Activated CD4-positive, alpha-beta T cell treated with anti-CD3 and anti-CD28 coated beads, Interleukin-10, Interleukin-2, amounts not matched to agents 100 ng/mL and 50 ng/mL, durations not matched to agents 16 hours and 8 hours (primary cell): ENCODE data around the gene ZNF35.
"Not testable (repeated sequence)": the region's sequence is repeated elsewhere in the genome, so short reads cannot be mapped to it uniquely, and the experiment has no call there.

ENCODE experiments used
- DNase-seq: peaks from one replicate; pipeline ENCODE4 v3.0.0-alpha.2; 2020

Gene ZNF35

DNA sequence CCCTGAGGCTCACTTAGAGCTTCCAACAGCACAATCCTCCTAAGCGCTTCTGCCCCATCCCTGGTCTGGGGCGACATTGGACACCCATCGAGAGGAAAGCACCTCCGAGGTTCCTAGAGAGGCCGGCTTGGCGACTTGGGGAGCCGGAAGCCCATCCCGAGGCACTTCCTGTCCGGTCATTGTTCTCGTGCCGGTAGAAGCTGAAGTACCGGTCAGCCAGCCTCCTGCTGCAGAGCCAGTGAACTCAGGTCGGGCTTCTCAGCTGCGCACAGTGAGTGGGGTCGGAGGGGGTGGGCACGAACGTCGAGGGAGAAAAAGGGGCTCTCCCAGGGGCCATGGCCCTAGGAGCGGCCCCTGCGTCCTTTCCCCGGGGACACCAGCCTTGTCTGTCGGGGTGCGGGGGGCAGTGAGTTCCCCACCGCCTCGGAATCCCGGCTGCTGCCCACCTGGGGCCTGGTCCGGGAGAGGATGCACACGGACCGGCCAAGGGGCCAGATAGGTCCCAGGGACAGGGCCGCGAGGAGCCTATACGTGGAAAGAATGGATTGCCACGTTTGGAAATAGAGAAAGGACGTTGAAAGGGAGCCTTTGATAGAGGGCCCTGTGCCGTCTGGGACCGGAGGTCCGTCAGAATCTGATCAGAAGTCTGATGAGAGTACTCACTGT, at the start of gene ZNF35:
Gene ZNF35, plus strand, starts transcription at position 169 of the 666 bp plus-strand sequence. CDS start 2,336 bp downstream, outside the sequence.
- DNase-seq, result peak; percentile 52

DNA sequence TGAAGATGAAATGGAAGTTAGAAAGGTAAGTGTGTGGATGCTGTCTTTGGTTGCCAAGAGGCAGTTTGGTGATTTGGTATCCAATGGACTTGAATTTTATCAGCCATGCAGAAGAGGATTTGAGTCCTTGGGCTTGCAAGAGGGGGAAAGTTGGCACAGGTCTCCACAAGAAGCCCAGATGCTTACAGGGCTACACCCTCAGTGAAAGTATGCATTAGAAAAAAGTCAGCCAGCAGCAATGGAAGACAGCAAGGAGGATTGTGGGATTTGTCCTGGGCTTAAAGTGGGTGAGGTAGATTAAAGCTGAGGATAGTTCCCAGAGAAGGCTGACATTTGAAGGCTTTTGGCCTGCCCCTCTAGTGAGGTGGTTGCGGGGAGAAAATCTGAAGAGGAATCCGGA, 46.8 kb upstream of the ZNF35 start:
- no peak for DNase-seq

DNA sequence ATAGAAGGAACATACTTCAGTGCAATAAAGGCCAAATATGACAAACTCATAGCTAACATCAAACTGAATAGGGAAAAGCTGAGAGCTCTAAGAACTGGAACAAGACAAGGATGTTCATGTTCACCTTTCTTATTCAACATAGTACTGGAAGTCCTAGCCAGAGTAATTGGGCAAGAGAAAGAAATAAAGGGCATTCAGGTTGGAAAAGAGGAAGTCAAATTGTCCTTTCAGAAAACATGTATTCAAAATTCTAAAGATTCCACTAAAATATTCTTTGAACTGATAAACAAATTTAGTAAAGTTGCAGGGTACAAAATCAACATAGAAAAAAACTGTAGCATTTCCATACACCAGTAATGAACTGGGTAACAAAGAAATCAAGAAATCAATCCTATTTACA, 35.9 kb upstream of the ZNF35 start:
- DNase-seq, result no peak

DNA sequence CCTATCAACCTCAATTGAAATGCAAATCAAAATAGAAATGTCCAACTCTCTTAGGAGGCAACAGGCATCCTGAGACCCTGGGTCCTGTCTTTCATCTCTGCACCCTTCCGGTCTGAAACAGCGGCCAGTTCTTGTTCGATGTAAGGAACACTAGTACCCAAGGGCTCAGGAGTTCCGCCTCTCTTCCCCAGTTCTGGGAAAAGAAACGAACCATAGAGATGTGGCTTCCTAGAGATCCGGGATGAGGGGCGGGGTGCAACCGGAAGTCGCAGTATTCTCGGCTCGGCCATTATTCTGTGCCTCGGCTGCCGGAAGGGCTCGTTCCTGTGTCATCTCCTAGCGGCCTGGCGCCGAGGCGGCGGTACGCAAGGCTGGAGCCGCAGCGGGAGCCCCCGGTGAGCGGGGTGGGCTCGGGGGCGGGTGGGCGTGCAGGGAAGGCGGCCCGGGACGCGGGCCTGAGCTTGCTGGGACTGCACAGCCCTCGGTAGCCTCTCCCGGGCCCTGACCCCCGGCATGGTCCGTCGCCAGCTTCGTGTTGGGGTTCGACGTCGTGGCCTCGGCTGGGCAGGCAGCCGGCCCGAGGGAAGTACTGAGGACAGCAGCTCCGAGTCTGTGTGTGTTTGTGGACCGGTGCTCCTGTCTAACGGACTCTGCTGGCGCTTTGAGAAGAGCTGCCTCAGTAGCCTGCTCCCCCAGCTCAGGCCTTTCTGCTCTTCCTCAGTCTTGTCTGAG, 23.6 kb upstream of the ZNF35 start, which contains the start of gene ZNF197:
Gene ZNF197, plus strand, starts transcription at position 288 of the 732 bp plus-strand sequence. CDS start 4,119 bp downstream, outside the sequence.
- peak; percentile 70 for DNase-seq

DNA sequence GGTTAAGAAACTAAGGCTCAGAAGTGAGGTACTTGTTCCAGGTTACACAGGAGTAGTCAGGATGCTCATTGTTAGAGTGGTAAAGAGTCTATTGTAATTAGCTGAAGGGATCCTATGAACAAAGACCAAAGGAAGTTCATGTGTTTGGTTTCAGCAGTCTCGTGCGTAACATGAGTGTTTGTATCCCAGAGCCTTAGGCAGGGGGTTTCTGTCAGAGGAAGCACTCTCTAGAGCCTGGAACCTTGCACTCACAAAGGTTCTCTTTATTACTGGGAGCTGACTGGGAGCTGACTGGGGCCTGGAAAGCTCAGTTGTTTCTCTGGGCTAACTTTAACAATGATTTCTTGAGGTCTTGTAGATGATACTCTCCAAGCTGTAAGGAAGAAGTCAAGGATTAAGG, 19.8 kb upstream of the ZNF35 start:
- no peak for DNase-seq

DNA sequence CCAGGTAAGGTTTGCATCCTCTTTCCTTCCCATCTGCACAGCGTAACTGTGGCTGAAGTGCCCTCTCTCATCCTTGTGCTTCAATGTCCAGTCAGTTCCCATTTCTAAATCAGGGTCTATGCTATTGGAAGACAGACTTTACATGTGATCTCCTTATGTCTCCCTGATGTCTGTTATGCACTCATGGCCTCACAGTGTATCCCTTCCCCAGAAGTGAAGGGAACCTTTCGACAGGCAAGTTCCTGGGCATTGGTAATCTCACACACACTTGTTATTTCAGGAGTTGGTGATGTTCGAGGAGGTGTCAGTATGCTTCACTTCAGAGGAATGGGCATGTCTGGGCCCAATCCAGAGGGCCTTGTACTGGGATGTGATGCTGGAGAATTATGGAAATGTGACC, 16.3 kb upstream of the ZNF35 start:
- DNase-seq, result no peak

DNA sequence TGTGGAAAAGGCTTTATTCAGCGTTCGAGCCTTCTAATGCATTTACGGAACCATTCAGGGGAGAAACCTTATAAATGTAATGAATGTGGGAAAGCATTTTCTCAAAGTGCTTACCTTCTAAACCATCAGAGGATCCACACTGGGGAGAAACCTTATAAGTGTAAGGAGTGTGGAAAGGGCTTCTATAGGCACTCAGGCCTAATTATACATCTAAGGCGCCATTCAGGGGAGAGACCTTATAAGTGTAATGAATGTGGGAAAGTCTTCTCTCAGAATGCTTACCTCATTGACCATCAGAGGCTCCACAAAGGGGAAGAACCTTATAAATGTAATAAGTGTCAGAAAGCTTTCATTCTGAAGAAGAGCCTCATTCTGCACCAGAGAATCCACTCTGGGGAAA, 6.2 kb upstream of the ZNF35 start:
- DNase-seq, result no peak

DNA sequence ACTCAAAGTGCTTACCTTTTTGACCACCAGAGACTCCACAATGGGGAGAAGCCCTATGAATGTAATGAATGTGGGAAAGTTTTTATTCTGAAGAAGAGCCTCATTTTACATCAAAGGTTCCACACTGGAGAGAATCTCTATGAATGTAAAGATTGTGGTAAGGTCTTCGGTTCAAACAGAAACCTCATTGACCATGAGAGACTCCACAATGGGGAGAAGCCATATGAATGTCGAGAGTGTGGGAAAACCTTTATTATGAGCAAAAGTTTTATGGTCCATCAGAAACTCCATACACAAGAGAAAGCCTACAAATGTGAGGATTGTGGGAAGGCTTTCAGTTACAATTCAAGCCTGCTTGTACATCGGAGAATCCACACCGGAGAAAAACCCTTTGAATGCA, 5.5 kb upstream of the ZNF35 start:
- no peak for DNase-seq

DNA sequence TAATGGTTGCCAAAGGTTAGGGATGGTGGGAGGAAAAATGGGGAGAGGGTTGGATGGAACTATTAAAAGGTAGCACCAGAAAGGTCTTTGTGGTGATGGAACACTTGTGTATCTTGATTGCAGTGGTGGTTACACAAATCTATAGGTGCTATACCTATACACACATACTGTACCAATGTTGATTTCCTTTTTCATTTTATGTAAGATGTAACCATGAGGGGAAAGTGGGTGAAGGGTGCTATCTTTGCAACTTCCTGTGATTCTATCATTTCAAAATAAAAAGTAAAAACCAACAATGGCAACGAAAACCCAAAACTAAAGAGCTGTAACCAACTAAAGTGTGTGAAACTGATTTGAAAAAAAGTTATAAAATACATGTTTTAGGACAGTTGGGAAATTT, 761 bp upstream of the ZNF35 start:
- no peak for DNase-seq

DNA sequence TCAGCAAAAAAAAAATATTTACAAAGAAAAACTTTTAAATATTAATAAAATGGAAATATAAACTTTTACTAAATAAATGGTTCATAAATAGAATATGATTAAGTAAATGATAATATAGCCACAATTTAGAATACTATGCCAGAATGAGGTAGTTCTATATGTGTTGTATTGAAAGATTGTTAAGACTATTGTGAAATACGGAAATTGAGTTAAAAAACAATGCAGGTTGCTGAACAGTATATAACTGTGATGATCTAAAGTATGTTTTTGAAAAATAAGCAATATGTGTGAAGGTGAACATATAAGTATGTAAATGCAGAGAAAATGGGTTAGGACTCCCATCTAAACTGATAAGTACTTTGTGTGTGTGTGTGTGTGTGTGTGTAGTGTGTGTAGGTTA, 1.2 kb downstream of the ZNF35 start:
- no peak for DNase-seq

DNA sequence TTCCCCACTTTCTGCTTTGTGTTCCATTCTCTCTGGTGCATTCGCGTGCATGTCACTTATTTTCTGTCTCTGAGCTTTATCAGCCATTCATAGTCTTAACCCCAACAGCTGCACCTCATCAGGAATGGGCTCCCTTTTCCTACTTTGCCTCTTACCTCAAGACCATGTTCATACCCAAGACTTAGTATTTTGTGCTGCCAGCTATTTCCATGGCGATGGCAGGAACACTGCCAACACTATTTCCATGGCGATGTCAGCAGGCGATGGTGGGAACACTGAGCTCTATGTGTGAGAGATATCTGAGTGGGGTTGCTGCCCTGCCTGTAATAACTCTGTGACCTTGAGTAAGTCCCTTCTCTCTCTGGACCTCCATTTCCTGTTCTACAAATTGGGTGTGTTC, 5.5 kb downstream of the ZNF35 start:
- no peak for DNase-seq

DNA sequence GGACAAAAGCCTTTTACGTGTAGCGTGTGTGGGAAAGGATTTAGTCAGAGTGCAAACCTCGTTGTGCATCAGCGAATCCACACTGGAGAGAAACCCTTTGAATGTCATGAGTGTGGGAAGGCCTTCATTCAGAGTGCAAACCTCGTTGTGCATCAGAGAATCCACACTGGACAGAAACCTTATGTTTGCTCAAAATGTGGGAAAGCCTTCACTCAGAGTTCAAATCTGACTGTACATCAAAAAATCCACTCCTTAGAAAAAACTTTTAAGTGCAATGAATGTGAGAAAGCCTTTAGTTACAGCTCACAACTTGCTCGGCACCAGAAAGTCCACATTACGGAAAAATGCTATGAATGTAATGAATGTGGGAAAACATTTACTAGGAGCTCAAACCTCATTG, 10.5 kb downstream of the ZNF35 start:
- DNase-seq, result no peak

DNA sequence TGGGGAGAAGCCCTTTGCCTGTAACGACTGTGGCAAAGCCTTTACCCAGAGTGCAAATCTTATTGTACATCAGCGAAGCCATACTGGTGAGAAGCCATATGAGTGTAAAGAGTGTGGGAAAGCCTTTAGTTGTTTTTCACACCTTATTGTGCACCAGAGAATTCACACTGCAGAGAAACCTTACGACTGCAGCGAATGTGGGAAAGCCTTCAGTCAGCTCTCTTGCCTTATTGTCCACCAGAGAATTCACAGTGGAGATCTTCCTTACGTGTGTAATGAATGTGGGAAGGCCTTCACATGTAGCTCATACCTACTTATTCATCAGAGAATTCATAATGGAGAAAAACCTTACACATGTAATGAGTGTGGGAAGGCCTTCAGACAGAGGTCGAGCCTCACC, 10.9 kb downstream of the ZNF35 start:
- DNase-seq, result no peak

DNA sequence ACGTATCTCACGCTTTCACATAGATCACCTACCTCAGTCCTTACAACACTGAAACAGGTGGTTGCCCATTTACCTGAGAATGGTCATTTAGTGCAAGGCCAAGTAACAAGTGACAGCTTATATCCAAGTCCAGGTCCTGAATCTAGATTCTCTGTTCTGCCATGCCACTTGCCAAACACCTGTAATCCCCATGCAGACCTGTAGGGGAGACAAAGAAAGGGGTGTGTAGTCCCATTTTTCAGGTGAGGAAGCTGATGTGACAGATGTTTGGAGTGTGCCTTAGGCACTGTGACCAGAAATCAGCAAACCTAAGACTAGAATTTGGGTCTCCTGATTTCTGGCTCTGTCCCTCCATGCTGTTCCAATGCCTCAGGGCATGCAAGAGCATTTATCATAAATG, 12.7 kb downstream of the ZNF35 start:
- no peak for DNase-seq

DNA sequence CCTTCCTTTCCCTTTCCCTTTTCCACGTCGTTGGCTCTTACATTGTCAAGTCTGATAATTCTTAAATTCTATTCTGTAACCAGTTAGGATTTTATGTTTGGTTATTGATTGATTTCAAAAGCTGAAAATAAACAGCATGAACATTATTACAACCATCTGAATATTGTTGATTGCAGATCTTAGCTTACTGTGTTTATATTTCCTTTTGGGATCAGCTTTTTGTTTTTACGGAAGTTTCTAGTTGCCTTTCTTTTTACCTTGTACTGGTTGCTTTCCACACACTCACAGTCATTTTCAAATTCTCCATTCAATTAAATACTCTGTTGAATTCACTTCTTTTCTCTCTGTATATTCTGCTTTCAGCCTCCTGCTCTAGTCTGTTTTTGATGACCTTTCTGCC, 16.6 kb downstream of the ZNF35 start:
- no peak for DNase-seq

DNA sequence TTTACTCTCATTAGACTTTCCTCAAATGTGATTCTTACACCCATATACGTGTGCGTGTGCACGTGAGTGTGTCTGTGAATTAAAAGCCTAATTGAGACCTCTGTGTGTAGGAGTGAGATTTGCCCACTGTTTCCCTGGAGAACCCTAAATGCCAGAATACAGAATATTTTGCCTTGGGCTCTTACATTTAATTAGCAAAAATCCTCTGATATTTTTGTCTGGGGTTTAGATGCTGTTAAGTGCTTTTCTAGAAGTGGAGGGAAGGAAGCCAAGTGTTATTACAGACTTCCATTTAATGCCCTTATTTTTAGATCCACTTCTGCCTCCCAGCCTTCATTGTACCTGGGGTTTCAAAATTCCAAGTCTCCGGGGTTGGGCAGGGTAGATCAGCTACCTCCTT, 17.8 kb downstream of the ZNF35 start:
- DNase-seq, result no peak

DNA sequence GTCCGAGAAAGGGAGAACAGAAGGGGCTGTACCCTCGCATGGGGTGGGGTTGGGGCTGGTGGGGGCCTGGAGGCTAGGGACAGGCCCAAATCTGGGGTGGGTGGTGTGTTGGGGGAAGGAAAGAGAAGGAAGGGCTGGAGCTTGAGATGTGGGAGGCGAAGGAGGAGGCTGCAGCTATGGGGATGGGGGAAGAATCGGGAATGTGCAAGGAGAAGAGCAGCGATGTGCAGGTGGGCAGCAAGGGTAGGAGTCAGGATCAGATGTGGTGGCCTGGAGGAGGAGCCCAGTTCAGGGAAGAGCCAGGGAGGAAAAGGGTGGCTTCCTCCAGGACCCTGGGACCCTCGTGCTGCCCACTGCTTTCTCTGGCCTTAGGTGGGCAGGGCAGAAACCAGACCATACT, 21.2 kb downstream of the ZNF35 start:
- DNase-seq, result no peak

DNA sequence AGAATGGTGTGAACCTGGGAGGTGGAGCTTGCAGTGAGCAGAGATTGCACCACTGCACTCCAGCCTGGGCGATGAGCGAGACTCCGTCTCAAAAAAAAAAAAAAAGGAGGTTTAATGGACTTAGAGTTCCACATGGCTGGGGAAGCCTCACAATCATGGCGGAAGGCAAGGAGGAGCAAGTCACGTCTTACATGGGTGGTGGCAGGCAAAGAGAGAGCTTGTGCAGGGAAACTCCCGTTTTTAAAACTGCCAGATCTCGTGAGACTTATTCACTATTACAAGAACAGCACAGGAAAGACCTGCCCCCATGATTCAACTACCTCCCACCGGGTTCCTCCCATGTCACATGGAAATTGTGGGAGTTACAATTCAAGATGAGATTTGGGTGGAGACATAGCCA, 24.9 kb downstream of the ZNF35 start:
- not testable (repeated sequence) for DNase-seq

DNA sequence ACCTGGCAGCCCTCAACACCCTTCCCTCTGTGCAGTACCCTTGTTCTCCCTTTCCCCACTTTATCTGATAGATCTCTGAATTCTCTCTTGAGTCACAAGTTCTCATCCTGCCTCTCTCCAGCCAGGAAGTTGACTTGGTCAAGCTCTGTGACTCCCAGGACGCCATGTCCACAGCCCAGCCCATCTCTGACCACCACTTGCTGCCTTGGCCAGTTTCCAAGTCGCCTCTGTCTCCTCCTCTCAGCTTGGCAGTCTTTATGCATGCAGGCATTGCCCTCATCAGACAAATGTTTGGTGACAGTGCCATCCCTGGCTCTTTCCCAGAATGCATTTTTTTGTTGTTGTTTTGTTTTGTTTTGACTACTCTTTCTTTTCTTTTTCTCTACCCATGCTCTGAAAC, 25.7 kb downstream of the ZNF35 start:
- DNase-seq, result no peak

DNA sequence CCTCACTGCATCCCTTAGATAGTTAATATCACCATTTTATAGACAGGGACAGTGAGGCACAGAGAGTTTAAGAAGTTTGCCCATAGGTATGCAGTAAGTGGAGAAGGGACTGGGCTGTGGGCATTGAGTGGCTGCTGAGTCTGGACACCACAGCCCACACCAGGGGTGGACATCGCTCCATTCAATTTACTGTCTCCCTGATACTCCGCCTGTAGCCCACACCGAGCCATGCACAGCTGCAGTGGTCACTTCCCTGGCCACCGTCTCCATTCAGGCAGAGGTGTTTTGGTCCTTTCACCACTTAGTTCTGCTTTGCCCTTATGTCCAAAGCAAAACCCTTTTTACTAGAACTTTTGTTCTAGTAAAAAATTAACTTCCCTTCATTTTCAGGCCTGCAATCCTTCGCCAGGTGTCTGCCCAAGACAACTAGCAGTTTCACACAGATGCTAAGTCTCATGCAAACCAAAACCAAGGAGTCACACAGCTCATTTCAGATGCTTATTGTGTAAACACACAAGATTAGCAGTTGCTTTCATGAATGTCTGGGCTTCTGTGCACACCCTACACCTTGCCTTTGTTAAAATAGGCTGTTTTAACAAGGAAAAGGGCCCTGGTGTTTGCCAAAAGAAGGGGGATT, 30.1 kb downstream of the ZNF35 start:
- no peak for DNase-seq

DNA sequence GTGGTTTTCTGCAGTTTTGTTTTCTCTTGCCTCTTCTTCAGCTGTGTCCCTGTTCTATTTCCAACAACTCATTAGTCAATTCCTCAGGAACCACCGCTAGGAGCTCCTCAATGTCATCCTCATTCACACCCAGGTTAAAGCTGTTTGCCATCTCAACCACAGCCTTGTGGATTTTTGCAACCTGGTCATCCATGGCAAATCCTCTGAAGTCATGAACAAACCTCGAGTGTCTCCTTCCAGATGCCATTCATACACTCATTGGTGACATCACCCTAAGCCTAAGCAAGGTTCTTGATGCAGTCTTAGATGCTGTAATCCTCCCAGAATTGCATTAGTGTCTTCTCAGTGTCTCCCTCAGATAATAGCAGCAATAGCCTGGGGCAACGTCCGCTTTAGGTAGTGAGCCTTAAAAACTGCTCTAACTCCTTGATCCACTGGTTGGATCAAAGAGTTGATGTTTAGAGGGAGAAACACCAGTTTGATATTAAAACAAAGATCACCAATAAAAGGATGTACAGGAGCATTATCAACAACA, 32.5 kb downstream of the ZNF35 start:
- DNase-seq, result no peak

DNA sequence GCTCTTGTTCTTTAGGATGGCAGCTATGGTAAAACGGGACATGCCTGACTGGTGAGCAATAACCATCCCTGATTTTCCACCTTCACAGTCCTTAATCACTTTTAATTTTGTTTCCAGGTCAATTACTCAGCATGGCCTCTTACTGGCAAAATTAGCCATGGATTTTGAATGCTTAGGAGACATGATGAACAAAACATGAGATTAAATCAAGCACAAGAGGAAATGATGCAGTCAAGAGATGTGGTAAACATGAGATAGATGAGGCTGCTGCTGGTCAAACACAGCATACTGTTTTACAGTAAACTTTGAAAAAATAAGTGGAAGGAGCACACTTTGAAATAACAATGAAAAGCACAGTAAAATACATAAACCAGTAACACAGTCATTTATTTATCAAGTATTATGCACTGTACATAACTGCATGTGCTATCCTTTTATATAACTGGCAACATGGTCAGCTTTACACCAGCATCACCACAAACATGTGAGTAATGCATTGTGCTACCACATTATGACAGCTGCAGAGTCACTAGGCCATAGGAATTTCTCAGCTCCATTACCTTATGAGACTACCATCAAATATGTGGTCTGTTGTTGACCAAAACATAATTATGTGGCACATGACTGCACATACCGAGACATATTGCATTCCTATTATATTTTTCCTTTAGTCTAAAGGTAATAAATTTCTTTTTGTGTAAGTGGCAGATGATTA, 33.8 kb downstream of the ZNF35 start:
- no peak for DNase-seq

DNA sequence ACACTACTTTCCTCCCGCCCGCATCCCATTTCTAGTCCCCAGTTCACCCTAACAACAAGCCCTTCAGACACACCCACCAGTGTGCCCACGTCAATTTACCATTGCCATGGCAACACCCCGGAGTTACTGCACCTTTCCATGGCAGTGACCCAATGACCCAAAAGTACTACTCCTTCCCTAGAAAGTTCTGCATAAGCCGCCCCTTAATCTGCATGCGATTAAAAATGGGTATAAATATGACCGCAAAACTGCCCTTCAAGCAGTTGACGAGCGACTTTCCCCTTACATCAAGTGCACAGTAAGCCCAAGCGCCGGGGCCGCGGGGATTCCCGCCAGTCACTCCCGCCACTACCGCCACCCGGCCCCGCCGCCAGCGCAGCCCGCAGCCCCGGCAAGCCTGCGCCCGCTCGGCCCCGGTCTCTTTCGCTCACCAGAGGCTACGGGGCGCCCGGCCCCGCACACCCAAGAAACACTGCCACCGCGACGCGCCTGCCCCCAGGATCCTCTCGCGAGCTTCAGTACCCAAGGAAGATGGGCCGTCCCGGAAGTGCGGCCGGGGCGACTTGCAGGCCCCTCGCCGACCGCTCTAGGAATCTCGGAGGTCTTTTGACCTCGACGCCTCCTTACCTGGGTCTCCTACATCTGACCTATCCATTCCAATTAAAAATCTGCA, 36.7 kb downstream of the ZNF35 start:
- peak; percentile 26 for DNase-seq
